ENCODE data around the gene TNRC6A.

DNA sequence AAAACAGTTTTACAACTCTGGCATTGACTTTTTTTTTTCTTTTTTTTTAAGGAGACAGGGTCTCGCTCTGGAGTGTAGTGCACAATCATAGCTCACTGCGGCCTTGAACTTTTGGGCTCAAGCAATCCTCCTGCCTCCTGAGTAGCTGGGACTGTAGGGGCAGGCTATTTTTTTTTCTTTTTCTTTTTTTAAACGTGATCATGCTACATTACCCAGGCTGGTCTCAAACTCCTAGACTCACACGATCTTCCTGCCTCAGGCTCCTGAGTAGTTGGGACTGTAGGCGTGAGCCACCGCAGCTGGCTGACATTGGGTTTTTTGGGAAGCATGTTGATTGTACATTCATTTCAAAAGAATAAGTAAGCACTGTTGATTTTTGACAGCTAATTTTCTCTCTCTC lies 32.1 kb downstream of the TNRC6A start:
- TF ChIP-seq POLR2A (IDR thresholded peaks at IDR 0.05; ENCODE audit: low read depth, low read length) = no peak
- TF ChIP-seq POLR2AphosphoS5 (IDR thresholded peaks at IDR 0.05; ENCODE audit: low read depth, low read length) = no peak
- no peak for TF ChIP-seq TAF1 (IDR thresholded peaks at IDR 0.05; ENCODE audit: borderline replicate concordance, low read depth, low read length)
